ENCODE data around the gene NR4A1. TPM values are rescaled to one million over a fixed set of nuclear protein-coding genes. Genes with fewer than 3 reads are reported as not detected.

Gene NR4A1
- polyA plus RNA-seq, 1 donor from 2014 or later: 3.4 TPM

- no peaks in the 10 kb centered on the region for H3K27me3 ChIP-seq (ENCODE audit: insufficient read depth, low read depth, low read length)
- no peak overlapping the region for H3K27ac ChIP-seq (ENCODE audit: low read length)
- no peak for TF ChIP-seq RAD21 (conservative IDR thresholded peaks at IDR 0.05)
- TF ChIP-seq EP300 (conservative IDR thresholded peaks at IDR 0.05; ENCODE audit: poor library complexity, severe bottlenecking): no peak
- TF ChIP-seq MXI1 (conservative IDR thresholded peaks at IDR 0.05; ENCODE audit: poor library complexity, severe bottlenecking): no peak
- TF ChIP-seq SMC3 (conservative IDR thresholded peaks at IDR 0.05; ENCODE audit: poor library complexity): no peak
Measured at GRCh38 chr12:52015532-52016041, 35.7 kb upstream of the NR4A1 start.

GRCh38 chr12:52018433-52019112, 32.7 kb upstream of the NR4A1 start:
- Histone ChIP-seq H3K9me3 (ENCODE audit: low read length) (no peaks in the 10 kb centered on the region), H3K9me2 (ENCODE audit: insufficient read depth, low read length) (no peaks in the 10 kb centered on the region), H3K27ac (ENCODE audit: low read length) (no peak overlapping the region), H3K36me3 (ENCODE audit: insufficient read depth, low read length) (no peaks in the 10 kb centered on the region), H3K79me2 (replicated peaks; ENCODE audit: insufficient read depth, low read length) (no peaks in the 10 kb centered on the region), H3K4me2 (ENCODE audit: low read length) (no peak overlapping the region), H3K27me3 (ENCODE audit: insufficient read depth, low read depth, low read length) (peaks cover 13% of the 10 kb centered on the region), H3K4me3 (ENCODE audit: low read length) (no peak overlapping the region), H3K9ac (ENCODE audit: low read length) (no peak overlapping the region), H2AFZ (ENCODE audit: low read depth, low read length) (no peak overlapping the region), H4K20me1 (ENCODE audit: insufficient read depth) (no peaks in the 10 kb centered on the region), H3F3A (ENCODE audit: insufficient read depth, low read length, poor library complexity, severe bottlenecking) (no peaks in the 10 kb centered on the region)
- no peak for TF ChIP-seq EZH2 (IDR thresholded peaks at IDR 0.05; ENCODE audit: borderline replicate concordance, insufficient read depth, low read length, poor library complexity, severe bottlenecking)
- TF ChIP-seq REST (IDR thresholded peaks at IDR 0.05; ENCODE audit: borderline replicate concordance): no peak
- TF ChIP-seq RAD21 (conservative IDR thresholded peaks at IDR 0.05): no peak
- no peak for TF ChIP-seq EP300 (conservative IDR thresholded peaks at IDR 0.05; ENCODE audit: poor library complexity, severe bottlenecking)
- TF ChIP-seq CTCF (IDR thresholded peaks at IDR 0.05; ENCODE audit: poor library complexity, severe bottlenecking): no peak
- TF ChIP-seq TAF1 (IDR thresholded peaks at IDR 0.05; ENCODE audit: low read depth): no peak
- TF ChIP-seq POLR2AphosphoS5 (IDR thresholded peaks at IDR 0.05): no peak

More at GRCh38 chr12:52015532-52016041, 35.7 kb upstream of the NR4A1 start:
- Histone ChIP-seq H3K79me2 (replicated peaks; ENCODE audit: insufficient read depth, low read length) (no peaks in the 10 kb centered on the region), H4K20me1 (ENCODE audit: insufficient read depth) (no peaks in the 10 kb centered on the region), H3K9me2 (ENCODE audit: insufficient read depth, low read length) (no peaks in the 10 kb centered on the region), H3F3A (ENCODE audit: insufficient read depth, low read length, poor library complexity, severe bottlenecking) (no peaks in the 10 kb centered on the region), H3K4me2 (ENCODE audit: low read length) (no peak overlapping the region), H3K4me3 (ENCODE audit: low read length) (no peak overlapping the region), H3K36me3 (ENCODE audit: insufficient read depth, low read length) (no peaks in the 10 kb centered on the region), H3K9ac (ENCODE audit: low read length) (no peak overlapping the region), H3K9me3 (ENCODE audit: low read length) (no peaks in the 10 kb centered on the region), H2AFZ (ENCODE audit: low read depth, low read length) (no peak overlapping the region)

All from neural cell (in vitro differentiated cells).